H1 (cell line): ENCODE results near the gene RTF2. TPM values are rescaled to one million over a fixed set of nuclear protein-coding genes. Genes with fewer than 3 reads are reported as not detected.

ENCODE experiments used
- BCL11A ChIP-seq, 2 experiments: IDR thresholded peaks; one replicate each; pipeline ENCODE4 v1.6.1; 2011; ENCODE audit warnings: low read depth in 2 of 2, low read length in 2 of 2, mild to moderate bottlenecking in 2 of 2
- BRCA1 ChIP-seq: IDR thresholded peaks from 2 replicates; pipeline ENCODE4 v1.6.1; 2012; ENCODE audit warnings: low read depth, low read length, improper control_type of control experiment
- CBX5 ChIP-seq: fragments of 300-800, 300-1000 bp; sonication (generic); IDR thresholded peaks from 2 replicates; pipeline ENCODE4 v1.7.1; 2016; ENCODE audit warnings: antibody characterized with exemption, low read length, low read depth
- CHD7 ChIP-seq: fragments of 300-600 bp; sonication (generic); IDR thresholded peaks from 2 replicates; pipeline ENCODE4 v1.7.1; 2012; ENCODE audit warnings: low read length, moderate library complexity, mild to moderate bottlenecking, inconsistent platforms; ENCODE audit not compliant: insufficient replicate concordance
- CTBP2 ChIP-seq: IDR thresholded peaks from 2 replicates; pipeline ENCODE4 v1.7.0; 2011; ENCODE audit warnings: borderline replicate concordance, mild to moderate bottlenecking, moderate library complexity, mixed read lengths, low read length; ENCODE audit not compliant: insufficient read depth, insufficient read length
- JUND ChIP-seq: IDR thresholded peaks from 2 replicates; pipeline ENCODE4 v1.6.1; 2011; ENCODE audit warnings: mild to moderate bottlenecking, improper control_type of control experiment, low read length
- POLR2A ChIP-seq, 2 experiments: IDR thresholded peaks; 1 replicate in 1 of 2; 2 replicates in 1 of 2; pipeline ENCODE4 v1.6.1; 2011; ENCODE audit warnings: low read depth in 2 of 2, low read length in 2 of 2, mild to moderate bottlenecking in 2 of 2; ENCODE audit errors: control extremely low read depth in 1 of 2
- POLR2AphosphoS5 ChIP-seq: IDR thresholded peaks from 2 replicates; pipeline ENCODE4 v1.6.1; 2011; ENCODE audit warnings: low read depth, low read length
- RBBP5 ChIP-seq: IDR thresholded peaks from 2 replicates; pipeline ENCODE4 v1.7.1; 2012; ENCODE audit warnings: low read depth, mild to moderate bottlenecking, inconsistent platforms, low read length, moderate library complexity, borderline replicate concordance
- SAP30 ChIP-seq: fragments of 300-600 bp; sonication (generic); IDR thresholded peaks from 2 replicates; pipeline ENCODE4 v1.7.1; 2012; ENCODE audit warnings: low read length, moderate library complexity, mild to moderate bottlenecking, inconsistent platforms; ENCODE audit not compliant: insufficient read depth, insufficient replicate concordance
- USF2 ChIP-seq: IDR thresholded peaks from 2 replicates; pipeline ENCODE4 v1.6.1; 2011; ENCODE audit warnings: low read length, improper control_type of control experiment
- polyA plus RNA-seq, 7 experiments: library from polyadenylated mRNA; depleted of rRNA in 3 of 7; stranded (reverse) in 5 of 7; unstranded in 2 of 7; fragments of >200 nt in 5 of 7; fragments of 200-250 nt in 2 of 7; gene quantifications; 1 replicate in 5 of 7; 2 replicates in 1 of 7; 4 replicates in 1 of 7; pipeline versions ENCODE4 v1.2.1 to v1.2.3, GENCODE V29; 2011 to 2013; ENCODE audit warnings: missing spikeins in 2 of 7, mixed read lengths in 2 of 7
- total RNA-seq: library from RNA; stranded (reverse); fragmentation: NEBNext Ultra II Directional; extraction: Animal tissue kit (Norgen Biotek cat#: 25700); gene quantifications from 2 replicates; pipeline ENCODE4 v1.2.1, GENCODE V29; 2021

RTF2 gene
- total and polyA plus RNA-seq, 2 of the 8 experiments (the other 6 are each of a cell fraction or from before 2014, with no cell fraction given) = 33.9 to 51.2 TPM

DNA sequence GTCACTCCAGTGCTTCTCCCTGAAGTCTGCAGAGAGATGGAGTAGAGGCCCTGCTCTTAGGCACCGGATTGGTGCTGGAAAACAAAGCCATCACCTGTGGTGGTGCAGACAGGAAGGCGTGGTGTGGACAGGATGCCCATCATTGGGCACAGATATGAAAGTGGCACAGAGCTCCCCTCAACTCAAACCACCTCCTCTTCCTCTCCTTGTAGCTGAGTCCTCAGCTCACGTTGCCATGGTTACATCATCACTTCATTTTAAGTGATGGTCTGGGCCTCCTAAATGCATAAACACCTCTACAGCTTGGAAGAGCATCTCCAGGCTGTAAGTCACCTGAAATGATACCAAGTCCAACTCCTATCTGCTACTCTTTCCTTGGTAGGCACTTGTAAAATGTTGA is 8.0 kb upstream of the RTF2 start (continued):
- no peak for TF ChIP-seq CHD7
- TF ChIP-seq JUND = no peak
- TF ChIP-seq SAP30 = no peak
- TF ChIP-seq USF2 = no peak
- TF ChIP-seq RBBP5 = no peak
- no peak for TF ChIP-seq CBX5
- TF ChIP-seq POLR2A (IDR thresholded peaks at IDR 0.05; ENCODE audit: control extremely low read depth in 1 of 2, low read depth in 2 of 2, low read length in 2 of 2) = no peak
- no peak for TF ChIP-seq CTBP2
- TF ChIP-seq BCL11A (IDR thresholded peaks at IDR 0.05; ENCODE audit: low read depth in 2 of 2, low read length in 2 of 2) = no peak
- TF ChIP-seq POLR2AphosphoS5 = no peak
- TF ChIP-seq BRCA1 = no peak
